Kidney (tissue), 14 donors: ENCODE results near the gene OSBPL10. TPM values are rescaled to one million over a fixed set of nuclear protein-coding genes. Genes with fewer than 3 reads are reported as not detected.
"Not testable (repeated sequence)": the region's sequence is repeated elsewhere in the genome, so short reads cannot be mapped to it uniquely, and the experiment has no call there.

Experiments
- DNase-seq, 5 donors: peaks; one replicate each; pipeline ENCODE4 v3.0.0-alpha.2; 2013 to 2020
- FAIRE-seq: peaks from 2 replicates; lab custom pipeline; 2012; peaks lifted over from hg19 to GRCh38; lab: Jason Lieb, UNC
- H3K27ac ChIP-seq, 2 donors: one replicate each; pipeline ENCODE4 v1.7.0; 2013; ENCODE audit warnings: low read depth in 2 of 2, low read length in 2 of 2, inconsistent platforms in 1 of 2
- H3K27me3 ChIP-seq: one replicate; pipeline ENCODE4 v1.7.1; 2013; ENCODE audit warnings: low read length, inconsistent platforms; ENCODE audit not compliant: control insufficient read depth, insufficient read depth
- H3K36me3 ChIP-seq, 3 donors: one replicate each; pipeline versions ENCODE4 v1.7.0 to v1.7.1; 2013; ENCODE audit warnings: low read length in 3 of 3, control low read depth in 1 of 3, inconsistent platforms in 1 of 3; ENCODE audit not compliant: insufficient read depth in 3 of 3, control insufficient read depth in 2 of 3
- H3K4me1 ChIP-seq, 3 donors: one replicate each; pipeline versions ENCODE4 v1.7.0 to v1.7.1; 2013; ENCODE audit warnings: low read length in 3 of 3, inconsistent platforms in 1 of 3, low read depth in 1 of 3; ENCODE audit not compliant: control insufficient read depth in 2 of 3, insufficient read depth in 2 of 3
- H3K4me3 ChIP-seq, 3 donors: one replicate each; pipeline versions ENCODE4 v1.7.0 to v1.8.1; 2013; ENCODE audit warnings: low read length in 3 of 3, control low read depth in 1 of 3, inconsistent platforms in 1 of 3
- H3K9ac ChIP-seq, 3 donors: one replicate each; pipeline versions ENCODE4 v1.7.0 to v1.7.1; 2013; ENCODE audit warnings: low read length in 3 of 3, control low read depth in 1 of 3, inconsistent platforms in 1 of 3
- H3K9me3 ChIP-seq, 3 donors: one replicate each; pipeline versions ENCODE4 v1.7.0 to v1.7.1; 2013; ENCODE audit warnings: low read length in 3 of 3, control low read depth in 1 of 3, inconsistent platforms in 1 of 3; ENCODE audit not compliant: control insufficient read depth in 2 of 3, insufficient read depth in 1 of 3
- CTCF ChIP-seq: IDR thresholded peaks from 3 replicates; pipeline ENCODE4 v1.5.1; 2012; ENCODE audit warnings: mild to moderate bottlenecking, moderate library complexity, borderline replicate concordance; ENCODE audit not compliant: insufficient read depth; ENCODE audit errors: extremely low read depth
- intact Hi-C: fragments of 100-400 bp; cut with DNase I; formaldehyde crosslinking; loops from one replicate; pipeline ENCODE4 v1.11.1; 2022
- polyA plus RNA-seq: library from polyadenylated mRNA; stranded (reverse); fragments of 350-450 nt; fragmentation: Illumina TruSeq; extraction: RNeasy Lipid Tissue Mini Kit (QIAGEN cat#74804); gene quantifications from one replicate; pipeline ENCODE4 v1.2.3, GENCODE V29; 2014; ENCODE audit warnings: low read depth, low replicate concordance; ENCODE audit not compliant: insufficient read depth
- total RNA-seq: library from RNA; stranded (reverse); fragmentation: NEBNext Ultra II Directional; extraction: Animal tissue kit (Norgen Biotek cat#: 25700); gene quantifications from one replicate; pipeline ENCODE4 v1.2.1, GENCODE V29; 2021
- donor health status: control.
- donor health status: control.
- donor health status: control.
- donor health status: control.
- donor health status: control.
- donor health status: DM: yes; HTN: yes; CAD: no.
- donor health status: Normal renal cell carcinoma (clear cell type).

The OSBPL10 gene
- total and polyA plus RNA-seq, 2 donors from 2014 or later = 11.8 to 89.3 TPM

DNA sequence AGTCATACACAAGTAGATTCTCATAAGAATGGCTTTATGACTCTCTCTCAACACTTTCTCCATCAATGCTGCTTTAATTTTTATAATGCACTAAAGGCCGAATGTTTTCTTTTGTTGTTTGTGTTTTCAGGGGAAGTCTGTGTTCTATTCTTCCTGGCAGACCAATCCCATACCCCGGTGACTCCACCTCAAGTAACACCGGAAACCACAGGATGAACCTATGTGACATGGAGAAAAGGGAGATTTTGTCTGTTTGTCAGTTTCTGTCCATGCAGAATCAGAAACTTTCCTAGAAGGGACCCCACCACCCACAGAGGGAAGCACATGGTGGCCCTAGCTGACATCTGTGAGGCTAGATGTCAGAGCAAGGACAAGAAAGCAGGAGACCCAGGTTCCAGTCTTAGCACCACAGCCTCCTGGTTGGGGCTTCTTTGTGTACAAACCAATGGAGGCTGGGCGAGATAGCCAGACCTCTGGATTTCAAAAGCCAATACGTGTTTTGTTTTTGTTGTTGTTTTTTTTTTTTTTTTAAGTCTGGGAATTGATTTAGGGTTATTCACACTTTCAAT, 109.0 kb downstream of the OSBPL10 start:
- no peak for TF ChIP-seq CTCF
- FAIRE-seq (no peak), DNase-seq (no peak)
- no peaks in the 10 kb centered on the region for H3K9me3 ChIP-seq
- H3K9ac ChIP-seq = no peak overlapping the region
- no peak overlapping the region for H3K27ac ChIP-seq
- intact Hi-C loops = no loop called here
- H3K36me3 ChIP-seq = peaks cover 0 to 2% (median 0%) of the 10 kb centered on the region in 3 donors
- no peak overlapping the region for H3K4me3 ChIP-seq
- H3K27me3 ChIP-seq = no peaks in the 10 kb centered on the region
- peaks cover 0 to 2% (median 0%) of the 10 kb centered on the region in 3 donors for H3K4me1 ChIP-seq

DNA sequence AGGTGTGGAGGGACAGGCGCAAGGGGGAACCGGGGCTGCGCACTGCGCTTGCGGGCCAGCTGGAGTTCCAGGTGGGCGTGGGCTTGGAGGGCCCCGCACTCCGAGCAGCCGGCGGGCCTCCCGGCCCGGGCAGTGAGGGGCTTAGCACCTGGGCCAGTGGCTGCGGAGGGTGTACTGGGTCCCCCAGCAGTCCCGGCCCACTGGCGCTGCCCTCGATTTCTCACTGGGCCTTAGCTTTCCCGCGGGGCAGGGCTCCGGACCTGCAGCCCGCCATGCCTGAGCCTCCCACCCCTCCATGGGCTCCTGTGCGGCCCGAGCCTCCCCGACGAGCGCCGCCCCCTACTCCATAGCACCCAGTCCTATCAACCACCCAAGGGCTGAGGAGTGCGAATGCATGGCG, 111.0 kb downstream of the OSBPL10 start:
- H3K9ac ChIP-seq, H3K27ac ChIP-seq, H3K4me3 ChIP-seq, H3K4me1 ChIP-seq, H3K9me3 ChIP-seq, intact Hi-C loops, FAIRE-seq, H3K36me3 ChIP-seq, H3K27me3 ChIP-seq, DNase-seq: not testable (repeated sequence)

- Histone ChIP-seq H3K4me3 (no peak overlapping the region), H3K27me3 (no peaks in the 10 kb centered on the region), H3K9ac (no peak overlapping the region), H3K9me3 (no peaks in the 10 kb centered on the region), H3K27ac (no peak overlapping the region), H3K4me1 (peaks cover 0 to 2% (median 0%) of the 10 kb centered on the region in 3 donors), H3K36me3 (no peaks in the 10 kb centered on the region)
- no peak for FAIRE-seq
- intact Hi-C loops = no loop called here
- TF ChIP-seq CTCF = no peak
- no peak for DNase-seq
Observed at GRCh38 chr3:31868236-31868635, 112.8 kb downstream of the OSBPL10 start.

GRCh38 chr3:31862666-31863279, 118.3 kb downstream of the OSBPL10 start:
- FAIRE-seq = no peak

More at GRCh38 chr3:31862666-31863279, 118.3 kb downstream of the OSBPL10 start:
- Histone ChIP-seq H3K4me3 (no peak overlapping the region), H3K27me3 (no peaks in the 10 kb centered on the region), H3K36me3 (no peaks in the 10 kb centered on the region), H3K27ac (no peak overlapping the region), H3K4me1 (peaks cover 0 to 6% (median 2%) of the 10 kb centered on the region in 3 donors), H3K9me3 (no peaks in the 10 kb centered on the region), H3K9ac (no peak overlapping the region)
- intact Hi-C loops = no loop called here
- no peak for TF ChIP-seq CTCF
- DNase-seq = no peak
